Smooth muscle cell (in vitro differentiated cells): Measurements from ENCODE around the gene SPDYA. TPM values are rescaled to one million over a fixed set of nuclear protein-coding genes. Genes with fewer than 3 reads are reported as not detected.
"Not testable (repeated sequence)": the region's sequence is repeated elsewhere in the genome, so short reads cannot be mapped to it uniquely, and the experiment has no call there.

Experiments
- DNase-seq: peaks from one replicate; lab custom pipeline; 2025; ENCODE audit not compliant: unreplicated experiment; lab: John Stamatoyannopoulos, UW
- H2AFZ ChIP-seq: fragments of 200-600 bp; sonication (generic); 2 replicates; pipeline ENCODE4 v1.6.0; 2016; ENCODE audit warnings: antibody characterized with exemption, low read depth, mild to moderate bottlenecking
- H3F3A ChIP-seq: fragments of 200-600 bp; sonication (generic); 2 replicates; pipeline ENCODE4 v1.6.0; 2017; ENCODE audit warnings: antibody characterized with exemption, low read depth
- H3K27ac ChIP-seq: fragments of 200-600 bp; sonication (generic); 2 replicates; pipeline ENCODE4 v1.5.1; 2016; ENCODE audit warnings: low read depth, mild to moderate bottlenecking
- H3K27me3 ChIP-seq: fragments of 200-600 bp; sonication (generic); 2 replicates; pipeline ENCODE4 v1.6.1; 2016; ENCODE audit warnings: low read depth, mild to moderate bottlenecking
- H3K36me3 ChIP-seq: fragments of 200-600 bp; sonication (generic); 2 replicates; pipeline ENCODE4 v1.5.1; 2016; ENCODE audit warnings: low read depth
- H3K4me1 ChIP-seq: fragments of 200-600 bp; sonication (generic); 2 replicates; pipeline ENCODE4 v1.5.1; 2016; ENCODE audit warnings: low read depth
- H3K4me2 ChIP-seq: fragments of 200-600 bp; sonication (generic); 2 replicates; pipeline ENCODE4 v1.6.0; 2016; ENCODE audit warnings: mild to moderate bottlenecking
- H3K4me3 ChIP-seq: fragments of 200-600 bp; sonication (generic); 2 replicates; pipeline ENCODE4 v1.5.1; 2016; ENCODE audit warnings: mild to moderate bottlenecking
- H3K79me2 ChIP-seq: fragments of 200-600 bp; sonication (generic); 2 replicates; pipeline ENCODE4 v1.6.0; 2016; ENCODE audit warnings: low read depth, mild to moderate bottlenecking
- H3K9ac ChIP-seq: fragments of 200-600 bp; sonication (generic); 2 replicates; pipeline ENCODE4 v1.6.0; 2016; ENCODE audit warnings: low read depth
- H3K9me3 ChIP-seq: fragments of 200-600 bp; sonication (generic); replicated peaks from 2 replicates; pipeline ENCODE4 v1.5.1; 2016; ENCODE audit warnings: low read depth
- H4K20me1 ChIP-seq: fragments of 200-600 bp; sonication (generic); 2 replicates; pipeline ENCODE4 v1.6.0; 2016; ENCODE audit warnings: low read depth
- CTCF ChIP-seq: fragments of 200-600 bp; sonication (generic); IDR thresholded peaks from 2 replicates; pipeline ENCODE4 v1.5.1; 2017; ENCODE audit warnings: borderline replicate concordance, mild to moderate bottlenecking, antibody characterized with exemption; ENCODE audit not compliant: insufficient read depth, poor library complexity, severe bottlenecking
- WGBS: methylation state at CpG from one replicate; pipeline ENCODE4 v1.1.7; 2016; ENCODE audit warnings: low lambda C conversion rate; 5-methylcytosine and 5-hydroxymethylcytosine counted together
- polyA plus RNA-seq: library from polyadenylated mRNA; unstranded; fragments of >200 nt; fragmentation: Nextera tagmentation; extraction: Ambion mirVana; gene quantifications from 2 replicates; pipeline ENCODE4 v1.2.1, GENCODE V29; 2016
- total RNA-seq: library from RNA; depleted of rRNA; stranded (reverse); fragments of >200 nt; gene quantifications from 2 replicates; pipeline ENCODE4 v1.2.3, GENCODE V29; 2014

The SPDYA gene
- total and polyA plus RNA-seq, 2 experiments from 2014 or later = 0.56 to 1.2 TPM

GRCh38 chr2:28780496-28780895 is 30.1 kb upstream of the SPDYA start:
- 93% methylated on average over 2 of the region's 2 CpGs for WGBS
- Histone ChIP-seq H3K4me1 (no peaks in the 10 kb centered on the region), H3K4me3 (no peak overlapping the region), H3K4me2 (no peak overlapping the region), H2AFZ (no peak overlapping the region), H4K20me1 (peaks cover 83% of the 10 kb centered on the region), H3F3A (no peaks in the 10 kb centered on the region), H3K27ac (no peak overlapping the region), H3K9me3 (no peaks in the 10 kb centered on the region), H3K27me3 (no peaks in the 10 kb centered on the region), H3K9ac (no peak overlapping the region), H3K79me2 (peaks cover 61% of the 10 kb centered on the region), H3K36me3 (peaks cover 35% of the 10 kb centered on the region)
- TF ChIP-seq CTCF = no peak
- DNase-seq = no peak

- 55% methylated on average over 3 of the region's 3 CpGs for WGBS
- Histone ChIP-seq H3K4me1 (no peaks in the 10 kb centered on the region), H4K20me1 (peaks cover 71% of the 10 kb centered on the region), H3K27me3 (no peaks in the 10 kb centered on the region), H3K79me2 (peaks cover 52% of the 10 kb centered on the region), H3K9ac (no peak overlapping the region), H2AFZ (no peak overlapping the region), H3K27ac (peak overlapping the region; percentile 40), H3K9me3 (no peaks in the 10 kb centered on the region), H3F3A (no peaks in the 10 kb centered on the region), H3K4me2 (no peak overlapping the region), H3K4me3 (no peak overlapping the region), H3K36me3 (peaks cover 39% of the 10 kb centered on the region)
- DNase-seq = no peak
- no peak for TF ChIP-seq CTCF
Observed at GRCh38 chr2:28782423-28782822, 28.2 kb upstream of the SPDYA start.

- not testable (repeated sequence) for H3K4me1 ChIP-seq, H3K4me2 ChIP-seq, H3F3A ChIP-seq, H2AFZ ChIP-seq, H3K9me3 ChIP-seq, DNase-seq, H3K27me3 ChIP-seq, H3K4me3 ChIP-seq, H3K9ac ChIP-seq, H3K27ac ChIP-seq
- H3K79me2 ChIP-seq = peaks cover 40% of the 10 kb centered on the region
- peaks cover 64% of the 10 kb centered on the region for H4K20me1 ChIP-seq
- WGBS = 90% methylated on average over 7 of the region's 7 CpGs
- H3K36me3 ChIP-seq = peaks cover 43% of the 10 kb centered on the region
Observed at GRCh38 chr2:28784570-28784969, 26.1 kb upstream of the SPDYA start.

- H3K27me3 ChIP-seq = no peaks in the 10 kb centered on the region
- WGBS = 97% methylated on average over 4 of the region's 4 CpGs
Observed at GRCh38 chr2:28796620-28797019, 14.0 kb upstream of the SPDYA start.

More at GRCh38 chr2:28796620-28797019, 14.0 kb upstream of the SPDYA start:
- H3K9ac ChIP-seq = no peak overlapping the region
- H2AFZ ChIP-seq = no peak overlapping the region
- no peak overlapping the region for H3K27ac ChIP-seq
- H3K4me2 ChIP-seq = no peak overlapping the region
- no peak for TF ChIP-seq CTCF
- H3K4me3 ChIP-seq = no peak overlapping the region
- H3K36me3 ChIP-seq = peaks cover 30% of the 10 kb centered on the region
- H3K4me1 ChIP-seq = no peaks in the 10 kb centered on the region
- H3K79me2 ChIP-seq = peaks cover 68% of the 10 kb centered on the region
- H3K9me3 ChIP-seq = no peaks in the 10 kb centered on the region
- H4K20me1 ChIP-seq = peaks cover 77% of the 10 kb centered on the region
- no peaks in the 10 kb centered on the region for H3F3A ChIP-seq
- no peak for DNase-seq
